ENCODE measurements around the gene FSHB.

The FSHB gene

GRCh38 chr11:30210357-30210756 lies 20.5 kb upstream of the FSHB start:
- Histone ChIP-seq H2AFZ (ENCODE audit: insufficient read depth, low read length, poor library complexity) (no peak overlapping the region), H3K23ac (ENCODE audit: low read length) (no peak overlapping the region), H2BK120ac (ENCODE audit: insufficient read depth, low read length, poor library complexity) (no peak overlapping the region), H3K18ac (ENCODE audit: low read length) (no peak overlapping the region), H3K9me3 (ENCODE audit: insufficient read depth, low read depth, low read length) (no peaks in the 10 kb centered on the region), H3K36me3 (ENCODE audit: control insufficient read depth in 1 of 2, insufficient read depth in 2 of 2, low read length in 2 of 2) (no peaks in the 10 kb centered on the region), H3K79me1 (ENCODE audit: low read length) (no peaks in the 10 kb centered on the region), H4K8ac (ENCODE audit: low read depth, low read length) (no peak overlapping the region), H3K4ac (ENCODE audit: low read depth, low read length) (no peak overlapping the region), H2BK5ac (ENCODE audit: low read depth, low read length, poor library complexity) (no peak overlapping the region), H4K91ac (ENCODE audit: low read depth, low read length) (no peak overlapping the region), H2AK5ac (ENCODE audit: low read length) (no peak overlapping the region), H2BK12ac (ENCODE audit: low read length) (no peak overlapping the region), H3K79me2 (ENCODE audit: control insufficient read depth, insufficient read depth, low read length, poor library complexity) (no peaks in the 10 kb centered on the region), H4K12ac (ENCODE audit: low read depth, low read length) (no peak overlapping the region), H3K27me3 (ENCODE audit: insufficient read depth, low read length) (no peaks in the 10 kb centered on the region), H3K4me2 (ENCODE audit: low read length) (no peak overlapping the region), H3K14ac (ENCODE audit: low read length) (no peak overlapping the region), H3K9ac (ENCODE audit: low read length) (no peak overlapping the region), H3K4me1 (ENCODE audit: control insufficient read depth in 1 of 2, insufficient read depth in 2 of 2, low read length in 2 of 2) (no peaks in the 10 kb centered on the region), H3K4me3 (ENCODE audit: low read depth, low read length) (no peak overlapping the region), H3K27ac (ENCODE audit: low read depth, low read length) (no peak overlapping the region)
- WGBS (ENCODE audit: extremely low coverage, insufficient coverage, insufficient read length) = no CpG with 5 or more reads among the region's 2 CpGs
- DNase-seq = no peak

- no peak overlapping the region for H3K23ac ChIP-seq (ENCODE audit: low read length)
- no peak overlapping the region for H2BK12ac ChIP-seq (ENCODE audit: low read length)
- H2AK5ac ChIP-seq (ENCODE audit: low read length) = no peak overlapping the region
- no CpG with 5 or more reads among the region's 2 CpGs for WGBS (ENCODE audit: extremely low coverage, insufficient coverage, insufficient read length)
- H3K4me3 ChIP-seq (ENCODE audit: low read depth, low read length) = no peak overlapping the region
- H3K9ac ChIP-seq (ENCODE audit: low read length) = no peak overlapping the region
- no peak overlapping the region for H4K8ac ChIP-seq (ENCODE audit: low read depth, low read length)
- DNase-seq = no peak
- no peaks in the 10 kb centered on the region for H3K79me1 ChIP-seq (ENCODE audit: low read length)
- no peaks in the 10 kb centered on the region for H3K9me3 ChIP-seq (ENCODE audit: insufficient read depth, low read depth, low read length)
- H4K91ac ChIP-seq (ENCODE audit: low read depth, low read length) = no peak overlapping the region
- H3K4me1 ChIP-seq (ENCODE audit: control insufficient read depth in 1 of 2, insufficient read depth in 2 of 2, low read length in 2 of 2) = no peaks in the 10 kb centered on the region
- no peak overlapping the region for H3K14ac ChIP-seq (ENCODE audit: low read length)
- H3K27ac ChIP-seq (ENCODE audit: low read depth, low read length) = no peak overlapping the region
- no peaks in the 10 kb centered on the region for H3K36me3 ChIP-seq (ENCODE audit: control insufficient read depth in 1 of 2, insufficient read depth in 2 of 2, low read length in 2 of 2)
- no peaks in the 10 kb centered on the region for H3K79me2 ChIP-seq (ENCODE audit: control insufficient read depth, insufficient read depth, low read length, poor library complexity)
- H3K4me2 ChIP-seq (ENCODE audit: low read length) = no peak overlapping the region
- H3K18ac ChIP-seq (ENCODE audit: low read length) = no peak overlapping the region
- no peak overlapping the region for H3K4ac ChIP-seq (ENCODE audit: low read depth, low read length)
- H2AFZ ChIP-seq (ENCODE audit: insufficient read depth, low read length, poor library complexity) = no peak overlapping the region
- no peak overlapping the region for H2BK120ac ChIP-seq (ENCODE audit: insufficient read depth, low read length, poor library complexity)
- H2BK5ac ChIP-seq (ENCODE audit: low read depth, low read length, poor library complexity) = no peak overlapping the region
- H4K12ac ChIP-seq (ENCODE audit: low read depth, low read length) = no peak overlapping the region
- H3K27me3 ChIP-seq (ENCODE audit: insufficient read depth, low read length) = no peaks in the 10 kb centered on the region
Measured at GRCh38 chr11:30216534-30216933, 14.3 kb upstream of the FSHB start.

GRCh38 chr11:30218278-30218677 lies 12.5 kb upstream of the FSHB start:
- H3K4me2 ChIP-seq (ENCODE audit: low read length) = no peak overlapping the region

GRCh38 chr11:30225642-30226041 lies 5.2 kb upstream of the FSHB start:
- peaks cover 4% of the 10 kb centered on the region for H3K9me3 ChIP-seq (ENCODE audit: insufficient read depth, low read depth, low read length)
- DNase-seq = no peak
- no peaks in the 10 kb centered on the region for H3K36me3 ChIP-seq (ENCODE audit: control insufficient read depth in 1 of 2, insufficient read depth in 2 of 2, low read length in 2 of 2)

More at GRCh38 chr11:30218278-30218677, 12.5 kb upstream of the FSHB start:
- H2BK120ac ChIP-seq (ENCODE audit: insufficient read depth, low read length, poor library complexity) = no peak overlapping the region
- no peak overlapping the region for H2BK12ac ChIP-seq (ENCODE audit: low read length)
- H2BK5ac ChIP-seq (ENCODE audit: low read depth, low read length, poor library complexity) = no peak overlapping the region
- no peak overlapping the region for H2AK5ac ChIP-seq (ENCODE audit: low read length)
- no peak overlapping the region for H3K4ac ChIP-seq (ENCODE audit: low read depth, low read length)
- no peak overlapping the region for H3K18ac ChIP-seq (ENCODE audit: low read length)
- no peaks in the 10 kb centered on the region for H3K79me1 ChIP-seq (ENCODE audit: low read length)
- no peaks in the 10 kb centered on the region for H3K79me2 ChIP-seq (ENCODE audit: control insufficient read depth, insufficient read depth, low read length, poor library complexity)
- H3K4me3 ChIP-seq (ENCODE audit: low read depth, low read length) = no peak overlapping the region
- H2AFZ ChIP-seq (ENCODE audit: insufficient read depth, low read length, poor library complexity) = no peak overlapping the region
- no peak overlapping the region for H4K12ac ChIP-seq (ENCODE audit: low read depth, low read length)
- no peaks in the 10 kb centered on the region for H3K36me3 ChIP-seq (ENCODE audit: control insufficient read depth in 1 of 2, insufficient read depth in 2 of 2, low read length in 2 of 2)
- no peaks in the 10 kb centered on the region for H3K27me3 ChIP-seq (ENCODE audit: insufficient read depth, low read length)
- no peak overlapping the region for H3K27ac ChIP-seq (ENCODE audit: low read depth, low read length)
- no peaks in the 10 kb centered on the region for H3K9me3 ChIP-seq (ENCODE audit: insufficient read depth, low read depth, low read length)
- H3K9ac ChIP-seq (ENCODE audit: low read length) = no peak overlapping the region
- no peak overlapping the region for H4K8ac ChIP-seq (ENCODE audit: low read depth, low read length)
- DNase-seq = no peak
- no peak overlapping the region for H4K91ac ChIP-seq (ENCODE audit: low read depth, low read length)
- H3K23ac ChIP-seq (ENCODE audit: low read length) = no peak overlapping the region
- H3K14ac ChIP-seq (ENCODE audit: low read length) = no peak overlapping the region
- no CpG with 5 or more reads among the region's 4 CpGs for WGBS (ENCODE audit: extremely low coverage, insufficient coverage, insufficient read length)
- H3K4me1 ChIP-seq (ENCODE audit: control insufficient read depth in 1 of 2, insufficient read depth in 2 of 2, low read length in 2 of 2) = no peaks in the 10 kb centered on the region

More at GRCh38 chr11:30225642-30226041, 5.2 kb upstream of the FSHB start:
- Histone ChIP-seq H2BK5ac (ENCODE audit: low read depth, low read length, poor library complexity) (no peak overlapping the region), H3K79me2 (ENCODE audit: control insufficient read depth, insufficient read depth, low read length, poor library complexity) (no peaks in the 10 kb centered on the region), H3K14ac (ENCODE audit: low read length) (no peak overlapping the region), H3K23ac (ENCODE audit: low read length) (no peak overlapping the region), H4K91ac (ENCODE audit: low read depth, low read length) (no peak overlapping the region), H3K4me2 (ENCODE audit: low read length) (no peak overlapping the region), H4K12ac (ENCODE audit: low read depth, low read length) (no peak overlapping the region), H3K4ac (ENCODE audit: low read depth, low read length) (no peak overlapping the region), H3K4me3 (ENCODE audit: low read depth, low read length) (no peak overlapping the region), H3K18ac (ENCODE audit: low read length) (no peak overlapping the region), H4K8ac (ENCODE audit: low read depth, low read length) (no peak overlapping the region), H2BK120ac (ENCODE audit: insufficient read depth, low read length, poor library complexity) (no peak overlapping the region), H3K9ac (ENCODE audit: low read length) (no peak overlapping the region), H3K4me1 (ENCODE audit: control insufficient read depth in 1 of 2, insufficient read depth in 2 of 2, low read length in 2 of 2) (no peaks in the 10 kb centered on the region), H3K27ac (ENCODE audit: low read depth, low read length) (no peak overlapping the region), H2AFZ (ENCODE audit: insufficient read depth, low read length, poor library complexity) (no peak overlapping the region), H2BK12ac (ENCODE audit: low read length) (no peak overlapping the region), H2AK5ac (ENCODE audit: low read length) (no peak overlapping the region), H3K27me3 (ENCODE audit: insufficient read depth, low read length) (no peaks in the 10 kb centered on the region), H3K79me1 (ENCODE audit: low read length) (no peaks in the 10 kb centered on the region)

All from trophoblast cell (in vitro differentiated cells and primary cell).